H1 (cell line): Measurements from ENCODE around the gene INTS1. TPM values are rescaled to one million over a fixed set of nuclear protein-coding genes. Genes with fewer than 3 reads are reported as not detected.

Experiments
- JUND ChIP-seq: IDR thresholded peaks from 2 replicates; pipeline ENCODE4 v1.6.1; 2011; ENCODE audit warnings: mild to moderate bottlenecking, improper control_type of control experiment, low read length
- polyA plus RNA-seq, 7 experiments: library from polyadenylated mRNA; depleted of rRNA in 3 of 7; stranded (reverse) in 5 of 7; unstranded in 2 of 7; fragments of >200 nt in 5 of 7; fragments of 200-250 nt in 2 of 7; gene quantifications; 1 replicate in 5 of 7; 2 replicates in 1 of 7; 4 replicates in 1 of 7; pipeline versions ENCODE4 v1.2.1 to v1.2.3, GENCODE V29; 2011 to 2013; ENCODE audit warnings: missing spikeins in 2 of 7, mixed read lengths in 2 of 7
- total RNA-seq: library from RNA; stranded (reverse); fragmentation: NEBNext Ultra II Directional; extraction: Animal tissue kit (Norgen Biotek cat#: 25700); gene quantifications from 2 replicates; pipeline ENCODE4 v1.2.1, GENCODE V29; 2021
- TF ChIP-seq, protein P1 (sequence below), 3 experiments: IDR thresholded peaks; 1 replicate in 2 of 3; 2 replicates in 1 of 3; pipeline versions ENCODE4 v1.5.1 to v1.6.1; 2011; ENCODE audit warnings: low read length in 3 of 3, mild to moderate bottlenecking in 3 of 3, inconsistent platforms in 2 of 3, low read depth in 1 of 3, moderate library complexity in 1 of 3; ENCODE audit not compliant: insufficient read depth in 1 of 3; ENCODE audit errors: control extremely low read depth in 1 of 3

Gene INTS1
- total and polyA plus RNA-seq, 2 of the 8 experiments (the other 6 are each of a cell fraction or from before 2014, with no cell fraction given): 76.9 to 104 TPM

DNA sequence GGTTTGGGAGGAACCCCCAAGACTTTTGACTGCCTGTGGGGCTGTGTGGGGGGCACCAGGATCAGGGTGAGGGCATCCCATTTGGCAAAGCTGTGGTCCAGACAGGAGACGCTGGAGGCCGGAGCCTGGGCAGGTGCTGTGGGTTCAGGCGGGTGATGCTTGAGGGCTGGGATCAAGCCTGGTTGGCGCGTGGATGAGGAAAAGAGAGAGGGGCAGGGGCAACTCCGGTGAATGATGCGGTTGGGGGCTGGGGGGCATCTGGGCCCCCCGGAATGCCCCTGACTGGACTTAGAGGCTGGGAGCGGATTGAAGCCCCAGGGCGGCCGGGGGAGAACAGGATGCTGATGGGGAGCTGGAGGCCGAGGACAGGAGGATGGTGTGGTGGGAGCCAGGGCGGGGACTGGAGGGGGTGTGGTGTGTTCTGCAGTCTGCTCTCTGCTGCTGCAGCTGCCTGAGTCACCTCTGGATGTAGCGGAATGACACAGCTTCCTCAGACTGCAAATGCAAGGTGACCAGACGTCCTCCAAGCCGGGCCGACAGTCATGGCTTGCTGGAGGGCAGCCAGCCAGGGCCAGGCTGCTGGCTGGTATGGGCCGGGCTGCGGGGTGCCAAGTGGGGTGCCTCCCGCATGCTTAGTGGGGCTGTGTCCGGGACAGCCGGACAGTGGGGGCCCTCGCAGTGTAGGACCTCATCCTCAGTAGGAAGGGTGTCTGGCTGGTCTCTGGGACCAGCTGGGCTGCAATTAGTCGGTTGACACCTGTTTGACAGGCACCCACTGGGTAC is 29.5 kb upstream of the INTS1 start (continued):
- TF ChIP-seq, protein P1, sequence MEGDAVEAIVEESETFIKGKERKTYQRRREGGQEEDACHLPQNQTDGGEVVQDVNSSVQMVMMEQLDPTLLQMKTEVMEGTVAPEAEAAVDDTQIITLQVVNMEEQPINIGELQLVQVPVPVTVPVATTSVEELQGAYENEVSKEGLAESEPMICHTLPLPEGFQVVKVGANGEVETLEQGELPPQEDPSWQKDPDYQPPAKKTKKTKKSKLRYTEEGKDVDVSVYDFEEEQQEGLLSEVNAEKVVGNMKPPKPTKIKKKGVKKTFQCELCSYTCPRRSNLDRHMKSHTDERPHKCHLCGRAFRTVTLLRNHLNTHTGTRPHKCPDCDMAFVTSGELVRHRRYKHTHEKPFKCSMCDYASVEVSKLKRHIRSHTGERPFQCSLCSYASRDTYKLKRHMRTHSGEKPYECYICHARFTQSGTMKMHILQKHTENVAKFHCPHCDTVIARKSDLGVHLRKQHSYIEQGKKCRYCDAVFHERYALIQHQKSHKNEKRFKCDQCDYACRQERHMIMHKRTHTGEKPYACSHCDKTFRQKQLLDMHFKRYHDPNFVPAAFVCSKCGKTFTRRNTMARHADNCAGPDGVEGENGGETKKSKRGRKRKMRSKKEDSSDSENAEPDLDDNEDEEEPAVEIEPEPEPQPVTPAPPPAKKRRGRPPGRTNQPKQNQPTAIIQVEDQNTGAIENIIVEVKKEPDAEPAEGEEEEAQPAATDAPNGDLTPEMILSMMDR (IDR thresholded peaks at IDR 0.05; ENCODE audit: control extremely low read depth in 1 of 3, insufficient read depth in 1 of 3, low read depth in 1 of 3, low read length in 3 of 3): no peak
- no peak for TF ChIP-seq JUND
